ENCODE data around the gene CHST2.

CHST2 gene

DNA sequence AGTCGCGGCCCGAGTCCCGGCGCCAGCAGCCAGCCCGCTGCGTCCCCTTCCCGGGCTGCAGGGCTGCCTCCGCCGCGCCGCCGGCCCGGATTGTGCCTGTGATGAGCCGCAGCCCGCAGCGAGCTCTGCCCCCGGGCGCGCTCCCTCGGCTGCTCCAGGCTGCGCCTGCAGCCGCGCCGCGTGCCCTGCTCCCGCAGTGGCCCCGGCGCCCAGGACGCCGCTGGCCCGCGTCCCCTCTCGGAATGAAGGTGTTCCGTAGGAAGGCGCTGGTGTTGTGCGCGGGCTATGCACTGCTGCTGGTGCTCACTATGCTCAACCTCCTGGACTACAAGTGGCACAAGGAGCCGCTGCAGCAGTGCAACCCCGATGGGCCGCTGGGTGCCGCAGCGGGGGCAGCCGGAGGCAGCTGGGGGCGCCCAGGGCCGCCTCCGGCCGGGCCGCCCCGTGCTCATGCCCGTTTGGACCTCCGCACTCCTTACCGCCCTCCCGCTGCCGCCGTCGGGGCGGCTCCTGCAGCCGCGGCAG lies 1.2 kb downstream of the CHST2 start:
- Mint-ChIP-seq H3K4me3 (peak overlapping the region; percentile 77), H3K4me1 (ENCODE audit: low read depth) (peaks cover 49% of the 10 kb centered on the region), H3K27me3 (no peaks in the 10 kb centered on the region), H3K36me3 (no peaks in the 10 kb centered on the region), H3K9me3 (ENCODE audit: low read depth) (no peaks in the 10 kb centered on the region), H3K27ac (no peak overlapping the region)

DNA sequence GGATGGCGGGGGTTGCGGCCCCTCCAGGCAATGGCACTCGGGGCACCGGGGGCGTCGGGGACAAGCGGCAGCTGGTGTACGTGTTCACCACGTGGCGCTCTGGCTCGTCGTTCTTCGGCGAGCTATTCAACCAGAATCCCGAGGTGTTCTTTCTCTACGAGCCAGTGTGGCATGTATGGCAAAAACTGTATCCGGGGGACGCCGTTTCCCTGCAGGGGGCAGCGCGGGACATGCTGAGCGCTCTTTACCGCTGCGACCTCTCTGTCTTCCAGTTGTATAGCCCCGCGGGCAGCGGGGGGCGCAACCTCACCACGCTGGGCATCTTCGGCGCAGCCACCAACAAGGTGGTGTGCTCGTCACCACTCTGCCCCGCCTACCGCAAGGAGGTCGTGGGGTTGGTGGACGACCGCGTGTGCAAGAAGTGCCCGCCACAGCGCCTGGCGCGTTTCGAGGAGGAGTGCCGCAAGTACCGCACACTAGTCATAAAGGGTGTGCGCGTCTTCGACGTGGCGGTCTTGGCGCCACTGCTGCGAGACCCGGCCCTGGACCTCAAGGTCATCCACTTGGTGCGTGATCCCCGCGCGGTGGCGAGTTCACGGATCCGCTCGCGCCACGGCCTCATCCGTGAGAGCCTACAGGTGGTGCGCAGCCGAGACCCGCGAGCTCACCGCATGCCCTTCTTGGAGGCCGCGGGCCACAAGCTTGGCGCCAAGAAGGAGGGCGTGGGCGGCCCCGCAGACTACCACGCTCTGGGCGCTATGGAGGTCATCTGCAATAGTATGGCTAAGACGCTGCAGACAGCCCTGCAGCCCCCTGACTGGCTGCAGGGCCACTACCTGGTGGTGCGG lies 1.9 kb downstream of the CHST2 start:
- Mint-ChIP-seq H3K4me3 (peak overlapping the region; percentile 77), H3K27me3 (no peaks in the 10 kb centered on the region), H3K36me3 (no peaks in the 10 kb centered on the region), H3K27ac (peak overlapping the region; percentile 22), H3K4me1 (ENCODE audit: low read depth) (peaks cover 50% of the 10 kb centered on the region), H3K9me3 (ENCODE audit: low read depth) (no peaks in the 10 kb centered on the region)

DNA sequence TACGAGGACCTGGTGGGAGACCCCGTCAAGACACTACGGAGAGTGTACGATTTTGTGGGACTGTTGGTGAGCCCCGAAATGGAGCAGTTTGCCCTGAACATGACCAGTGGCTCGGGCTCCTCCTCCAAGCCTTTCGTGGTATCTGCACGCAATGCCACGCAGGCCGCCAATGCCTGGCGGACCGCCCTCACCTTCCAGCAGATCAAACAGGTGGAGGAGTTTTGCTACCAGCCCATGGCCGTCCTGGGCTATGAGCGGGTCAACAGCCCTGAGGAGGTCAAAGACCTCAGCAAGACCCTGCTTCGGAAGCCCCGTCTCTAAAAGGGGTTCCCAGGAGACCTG lies 2.5 kb downstream of the CHST2 start:
- Mint-ChIP-seq H3K4me1 (ENCODE audit: low read depth) (peaks cover 49% of the 10 kb centered on the region), H3K36me3 (no peaks in the 10 kb centered on the region), H3K9me3 (ENCODE audit: low read depth) (no peaks in the 10 kb centered on the region), H3K4me3 (peak overlapping the region; percentile 18), H3K27me3 (no peaks in the 10 kb centered on the region), H3K27ac (peak overlapping the region; percentile 12)

- H3K27ac Mint-ChIP-seq: peak overlapping the region; percentile 78
- H3K9me3 Mint-ChIP-seq (ENCODE audit: low read depth): no peaks in the 10 kb centered on the region
- no peaks in the 10 kb centered on the region for H3K36me3 Mint-ChIP-seq
- H3K4me1 Mint-ChIP-seq (ENCODE audit: low read depth): peaks cover 48% of the 10 kb centered on the region
- no peaks in the 10 kb centered on the region for H3K27me3 Mint-ChIP-seq
- peak overlapping the region; percentile 77 for H3K4me3 Mint-ChIP-seq
Measured at GRCh38 chr3:143122608-143123352, 3.2 kb downstream of the CHST2 start.

DNA sequence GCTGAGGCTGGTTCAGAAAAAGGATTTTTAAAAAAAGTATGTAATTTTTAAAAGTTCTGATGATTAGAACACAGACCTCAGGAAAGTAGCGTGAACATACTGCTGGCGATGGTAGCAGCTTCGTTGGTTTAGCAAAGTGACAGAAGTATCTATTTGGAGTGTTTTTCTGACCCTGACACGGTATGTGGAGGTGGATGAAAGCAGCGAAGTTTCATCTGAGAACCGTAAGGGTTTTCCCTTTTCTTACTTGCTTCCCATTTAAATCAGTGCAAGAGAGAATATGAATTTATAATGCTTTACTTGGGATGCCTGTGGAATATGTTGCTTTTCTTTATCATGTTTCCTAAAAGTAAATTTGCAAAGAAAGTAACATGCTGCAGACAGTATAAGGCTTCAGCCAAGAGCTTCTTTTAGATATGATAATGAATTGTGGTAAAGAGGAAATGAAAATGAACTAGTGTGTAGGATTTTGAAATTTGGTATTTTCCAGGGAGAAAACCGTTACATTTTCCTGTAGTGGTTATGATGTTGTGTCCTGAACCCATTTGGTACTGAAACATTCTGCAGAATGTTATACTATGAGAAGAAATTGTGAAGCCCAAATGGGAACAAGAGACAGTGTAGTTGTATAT lies 3.9 kb downstream of the CHST2 start:
- Mint-ChIP-seq H3K27me3 (no peaks in the 10 kb centered on the region), H3K27ac (peak overlapping the region; percentile 78), H3K4me1 (ENCODE audit: low read depth) (peaks cover 52% of the 10 kb centered on the region), H3K9me3 (ENCODE audit: low read depth) (no peaks in the 10 kb centered on the region), H3K4me3 (peak overlapping the region; percentile 77), H3K36me3 (no peaks in the 10 kb centered on the region)

GRCh38 chr3:143124601-143125520 lies 5.3 kb downstream of the CHST2 start:
- H3K27me3 Mint-ChIP-seq: no peaks in the 10 kb centered on the region
- no peaks in the 10 kb centered on the region for H3K36me3 Mint-ChIP-seq
- H3K9me3 Mint-ChIP-seq (ENCODE audit: low read depth): no peaks in the 10 kb centered on the region
- H3K27ac Mint-ChIP-seq: no peak overlapping the region
- H3K4me1 Mint-ChIP-seq (ENCODE audit: low read depth): peaks cover 48% of the 10 kb centered on the region
- no peak overlapping the region for H3K4me3 Mint-ChIP-seq

- H3K9me3 Mint-ChIP-seq (ENCODE audit: low read depth): no peaks in the 10 kb centered on the region
- no peaks in the 10 kb centered on the region for H3K36me3 Mint-ChIP-seq
- H3K27ac Mint-ChIP-seq: no peak overlapping the region
- H3K27me3 Mint-ChIP-seq: no peaks in the 10 kb centered on the region
- no peak overlapping the region for H3K4me3 Mint-ChIP-seq
- peaks cover 41% of the 10 kb centered on the region for H3K4me1 Mint-ChIP-seq (ENCODE audit: low read depth)
Measured at GRCh38 chr3:143127801-143128200, 8.2 kb downstream of the CHST2 start.

- no peaks in the 10 kb centered on the region for H3K36me3 Mint-ChIP-seq
- H3K27ac Mint-ChIP-seq: peak overlapping the region; percentile 1
- no peaks in the 10 kb centered on the region for H3K9me3 Mint-ChIP-seq (ENCODE audit: low read depth)
- H3K4me1 Mint-ChIP-seq (ENCODE audit: low read depth): peaks cover 37% of the 10 kb centered on the region
- H3K4me3 Mint-ChIP-seq: no peak overlapping the region
- H3K27me3 Mint-ChIP-seq: no peaks in the 10 kb centered on the region
Measured at GRCh38 chr3:143128227-143128955, 8.8 kb downstream of the CHST2 start.

GRCh38 chr3:143132246-143132980 lies 12.8 kb downstream of the CHST2 start:
- no peaks in the 10 kb centered on the region for H3K9me3 Mint-ChIP-seq (ENCODE audit: low read depth)
- peaks cover 12% of the 10 kb centered on the region for H3K4me1 Mint-ChIP-seq (ENCODE audit: low read depth)
- H3K4me3 Mint-ChIP-seq: no peak overlapping the region
- H3K36me3 Mint-ChIP-seq: no peaks in the 10 kb centered on the region
- H3K27ac Mint-ChIP-seq: no peak overlapping the region
- H3K27me3 Mint-ChIP-seq: no peaks in the 10 kb centered on the region

DNA sequence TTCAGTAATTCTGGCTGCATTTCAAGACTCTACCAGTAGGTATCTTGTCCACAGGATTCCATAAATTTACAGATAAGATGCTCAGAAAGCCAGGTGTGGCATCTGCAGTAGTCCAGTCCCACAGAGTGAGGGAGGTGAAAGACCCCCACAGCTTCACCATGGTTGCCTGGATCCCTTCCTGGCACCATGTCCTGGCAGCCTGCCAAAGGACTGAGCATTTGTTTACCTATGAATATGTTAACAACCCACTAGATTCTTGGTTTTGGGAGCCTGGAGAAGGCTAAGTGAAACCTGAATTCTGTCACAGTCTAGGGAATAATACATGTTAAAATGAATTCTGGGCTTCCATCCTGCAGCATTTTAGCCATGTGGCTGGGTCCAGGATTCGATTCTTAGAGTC lies 14.9 kb downstream of the CHST2 start:
- Mint-ChIP-seq H3K27me3 (no peaks in the 10 kb centered on the region), H3K4me3 (no peak overlapping the region), H3K9me3 (ENCODE audit: low read depth) (no peaks in the 10 kb centered on the region), H3K27ac (no peak overlapping the region), H3K36me3 (no peaks in the 10 kb centered on the region), H3K4me1 (ENCODE audit: low read depth) (peaks cover 7% of the 10 kb centered on the region)

- no peaks in the 10 kb centered on the region for H3K27me3 Mint-ChIP-seq
- H3K9me3 Mint-ChIP-seq (ENCODE audit: low read depth): no peaks in the 10 kb centered on the region
- H3K4me3 Mint-ChIP-seq: no peak overlapping the region
- H3K36me3 Mint-ChIP-seq: no peaks in the 10 kb centered on the region
- H3K27ac Mint-ChIP-seq: no peak overlapping the region
- H3K4me1 Mint-ChIP-seq (ENCODE audit: low read depth): peaks cover 7% of the 10 kb centered on the region
Measured at GRCh38 chr3:143135150-143135549, 15.6 kb downstream of the CHST2 start.

DNA sequence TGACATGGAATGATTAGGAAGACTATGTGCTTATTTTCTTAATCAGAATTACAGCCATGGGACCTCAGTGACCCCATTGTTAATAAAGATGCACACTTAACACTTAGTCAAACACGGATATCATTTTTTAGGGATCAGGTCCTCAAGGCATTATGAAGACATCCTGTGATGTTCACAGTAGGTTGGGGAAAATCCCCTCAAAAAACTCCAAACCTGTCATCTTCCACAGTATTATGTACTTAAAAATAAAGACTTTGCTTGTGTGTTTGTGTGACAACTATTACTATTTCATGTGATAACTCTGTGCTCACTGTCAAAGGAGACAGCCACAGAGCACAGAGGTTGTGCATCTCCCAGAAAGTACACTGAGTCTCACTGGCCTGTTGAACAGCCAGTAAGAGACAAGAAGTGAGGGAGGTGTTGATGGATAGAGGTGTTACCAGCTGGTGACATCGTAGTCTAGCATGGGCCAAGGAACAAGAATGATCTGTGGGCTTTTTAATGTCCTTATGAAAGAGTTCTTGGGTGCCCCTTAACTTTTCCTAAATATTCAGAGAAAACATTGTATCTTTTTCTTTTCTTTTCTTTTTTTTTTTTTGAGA lies 18.0 kb downstream of the CHST2 start:
- H3K4me1 Mint-ChIP-seq (ENCODE audit: low read depth): peaks cover 3% of the 10 kb centered on the region
- no peak overlapping the region for H3K27ac Mint-ChIP-seq
- no peaks in the 10 kb centered on the region for H3K27me3 Mint-ChIP-seq
- no peak overlapping the region for H3K4me3 Mint-ChIP-seq
- H3K36me3 Mint-ChIP-seq: no peaks in the 10 kb centered on the region
- no peaks in the 10 kb centered on the region for H3K9me3 Mint-ChIP-seq (ENCODE audit: low read depth)

GRCh38 chr3:143138953-143139352 lies 19.4 kb downstream of the CHST2 start:
- Mint-ChIP-seq H3K27ac (no peak overlapping the region), H3K36me3 (no peaks in the 10 kb centered on the region), H3K4me3 (no peak overlapping the region), H3K9me3 (ENCODE audit: low read depth) (no peaks in the 10 kb centered on the region), H3K4me1 (ENCODE audit: low read depth) (no peaks in the 10 kb centered on the region), H3K27me3 (no peaks in the 10 kb centered on the region)
